HG03439 (cell line): ENCODE data around the gene MDC1.
"Not testable (repeated sequence)": the region's sequence is repeated elsewhere in the genome, so short reads cannot be mapped to it uniquely, and the experiment has no call there.

Source experiments
- ATAC-seq: cut with Tn5 transposase; IDR thresholded peaks from one replicate; pipeline ENCODE4 v1.9.1; 2021; ENCODE audit warnings: mild to moderate bottlenecking, moderate library complexity; ENCODE audit not compliant: unreplicated experiment

The MDC1 gene

GRCh38 chr6:30683183-30683979 lies 33.7 kb downstream of the MDC1 start:
- ATAC-seq: no peak

DNA sequence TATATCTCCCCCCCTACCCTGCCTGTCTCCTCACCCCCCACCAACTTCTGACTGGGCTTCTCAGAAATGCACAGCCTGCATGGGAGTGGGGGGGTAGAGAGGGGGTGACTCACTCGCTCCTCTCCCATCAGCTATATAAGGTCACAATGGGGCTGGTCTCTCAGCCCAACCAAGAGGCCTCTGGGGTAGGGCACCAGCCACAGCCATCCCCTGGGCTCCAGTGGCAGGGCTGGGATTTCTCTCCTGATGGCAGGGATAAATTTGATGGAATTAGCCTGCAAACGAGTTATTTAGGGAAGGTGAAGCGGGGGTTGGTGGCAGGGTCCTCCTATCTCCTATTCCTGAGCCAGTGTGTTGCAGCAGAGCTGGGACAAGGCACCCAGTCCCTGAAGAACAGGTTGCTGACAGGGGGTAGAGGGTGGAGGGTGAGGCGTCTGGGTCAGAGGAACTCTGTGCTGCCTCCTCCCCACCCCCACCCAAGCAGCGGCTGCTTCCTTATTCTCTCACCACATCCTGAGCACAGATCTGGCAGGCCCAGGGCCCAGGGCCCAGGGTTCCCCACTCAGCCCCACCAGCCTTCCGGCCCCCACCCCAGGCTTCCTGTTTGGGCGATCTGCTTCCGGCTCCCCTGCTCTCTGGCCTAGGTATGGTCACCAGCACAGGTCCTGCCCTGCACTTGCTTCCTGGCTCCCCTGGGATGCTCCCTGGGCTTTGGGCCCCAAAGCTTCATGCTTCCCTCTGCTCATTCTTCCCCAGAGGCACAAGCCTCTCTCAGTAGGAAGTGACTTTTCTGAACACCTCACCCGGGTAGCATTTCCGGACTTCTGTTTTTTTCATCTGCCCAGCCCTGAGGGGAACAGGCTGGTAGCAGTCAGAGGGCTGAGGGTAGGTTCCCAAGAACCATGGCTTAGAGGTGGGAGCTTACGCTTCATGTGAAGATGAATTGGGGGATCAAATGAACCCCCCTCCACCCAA lies 34.7 kb downstream of the MDC1 start:
- no peak for ATAC-seq

- no peak for ATAC-seq
Observed at GRCh38 chr6:30681766-30682142, 35.3 kb downstream of the MDC1 start.

- no peak for ATAC-seq
Observed at GRCh38 chr6:30679765-30680535, 37.1 kb downstream of the MDC1 start.

DNA sequence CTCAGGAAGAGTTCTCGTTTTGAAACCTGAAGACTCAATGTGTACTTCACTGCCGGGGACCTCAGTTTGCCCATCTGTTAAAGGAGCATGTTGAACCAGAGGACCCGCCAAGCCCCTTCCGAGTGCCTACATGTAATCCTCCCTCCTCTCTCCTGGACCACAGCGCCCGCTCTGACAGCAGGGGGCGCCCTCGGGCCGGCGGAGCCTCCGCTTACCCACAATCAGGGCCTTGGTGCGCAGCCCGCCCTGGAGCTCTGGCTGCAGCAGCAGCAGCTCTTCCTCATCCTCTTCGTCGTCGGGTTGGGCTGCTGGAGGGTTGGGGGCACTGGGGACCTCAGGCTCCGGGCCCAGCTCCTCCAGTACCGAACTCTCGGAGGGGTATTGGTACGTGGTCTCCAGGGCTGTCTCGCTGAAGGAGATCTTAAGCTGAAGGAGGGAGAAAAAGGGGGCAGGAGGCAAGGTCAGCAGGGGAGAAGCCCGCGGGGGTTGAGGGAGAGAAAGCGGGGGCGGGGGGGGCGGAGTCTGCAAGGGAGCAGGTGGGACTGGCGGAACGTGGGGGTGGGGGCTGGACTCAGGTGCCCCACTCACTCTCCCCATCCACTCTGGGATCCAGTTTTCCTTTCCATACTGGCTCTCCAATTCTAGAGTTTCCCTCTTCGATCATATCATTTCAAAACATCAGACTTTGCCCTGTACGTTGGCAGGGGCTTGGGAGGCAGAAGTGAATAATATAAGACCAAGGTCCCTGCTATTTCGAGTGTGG lies 37.9 kb downstream of the MDC1 start:
- ATAC-seq: peak; percentile 38

DNA sequence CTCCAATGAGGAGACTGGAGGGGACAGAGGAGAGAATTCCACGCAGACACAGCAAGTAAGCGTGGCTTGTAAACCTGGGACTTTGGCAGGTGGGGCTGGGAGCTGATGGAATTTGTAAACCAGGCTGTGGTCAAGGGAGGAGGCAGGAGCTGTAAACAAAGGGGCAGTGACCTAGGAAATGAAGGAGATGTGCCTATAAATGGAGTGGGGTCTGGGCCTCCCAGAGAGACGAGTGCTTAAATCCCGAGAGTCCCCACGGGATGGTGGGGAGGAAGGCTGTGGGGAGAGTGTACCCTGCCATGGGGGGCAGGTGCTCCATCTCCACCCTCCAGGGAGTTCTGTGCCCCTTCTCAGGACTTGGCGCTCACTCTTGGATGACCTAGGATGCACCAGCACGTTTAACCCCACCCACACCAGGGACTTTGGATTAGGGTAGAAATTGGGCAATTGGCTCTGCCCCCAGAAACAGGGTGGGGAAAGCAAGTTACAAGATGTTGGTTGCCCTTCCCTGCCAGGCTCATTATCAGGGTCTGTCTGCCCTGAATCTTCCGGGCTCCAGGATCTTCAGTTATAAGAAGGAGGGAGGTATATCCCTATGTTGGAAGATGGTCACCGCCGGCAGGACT lies 40.3 kb downstream of the MDC1 start:
- no peak for ATAC-seq

- ATAC-seq: peak; percentile 71
Observed at GRCh38 chr6:30672445-30673253, 44.4 kb downstream of the MDC1 start, which contains the start of gene DHX16. Gene DHX16 (minus strand): TSS chr6:30673006. CDS start chr6:30672841, 165 bp downstream.

DNA sequence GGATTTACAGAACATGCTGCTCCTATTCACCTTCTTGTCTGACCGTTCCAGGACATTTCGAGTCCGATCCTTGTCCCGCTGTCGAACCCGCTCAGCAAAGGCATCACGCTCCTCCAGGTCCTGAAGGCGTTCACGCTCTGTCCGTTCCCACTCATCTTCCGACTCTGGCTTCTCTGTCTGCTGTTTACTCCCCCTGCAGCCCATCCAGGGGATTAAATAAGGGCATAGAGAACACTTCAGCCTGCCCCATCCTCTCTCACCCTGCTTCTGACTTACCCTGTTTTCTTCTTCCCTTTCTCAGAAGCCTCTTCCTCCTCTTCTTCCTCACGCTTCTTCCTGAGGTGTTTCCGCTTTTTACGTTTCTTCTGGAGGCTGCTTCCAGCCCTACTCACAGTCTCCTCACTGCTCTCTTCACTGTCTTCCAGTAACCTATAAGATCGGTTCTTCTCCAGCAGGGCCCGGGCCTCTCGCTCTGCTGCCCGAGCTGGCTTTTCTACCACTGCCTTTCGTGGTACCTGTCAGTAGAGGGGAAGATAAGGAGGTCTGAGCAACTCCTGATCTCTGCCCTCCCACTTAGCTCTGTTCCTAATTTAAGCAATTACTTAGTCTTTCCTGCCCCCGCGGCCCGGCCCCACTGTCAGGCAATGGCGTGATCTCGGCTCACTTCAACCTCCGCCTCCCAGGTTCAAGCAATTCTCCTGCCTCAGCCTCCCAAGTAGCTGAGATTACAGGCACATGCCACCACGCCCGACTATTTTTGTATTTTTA lies 46.1 kb downstream of the MDC1 start:
- ATAC-seq: no peak

GRCh38 chr6:30666300-30666699 lies 50.8 kb downstream of the MDC1 start:
- ATAC-seq: not testable (repeated sequence)

GRCh38 chr6:30664994-30665767 lies 51.9 kb downstream of the MDC1 start:
- ATAC-seq: no peak

- ATAC-seq: not testable (repeated sequence)
Observed at GRCh38 chr6:30657922-30658321, 59.2 kb downstream of the MDC1 start.

DNA sequence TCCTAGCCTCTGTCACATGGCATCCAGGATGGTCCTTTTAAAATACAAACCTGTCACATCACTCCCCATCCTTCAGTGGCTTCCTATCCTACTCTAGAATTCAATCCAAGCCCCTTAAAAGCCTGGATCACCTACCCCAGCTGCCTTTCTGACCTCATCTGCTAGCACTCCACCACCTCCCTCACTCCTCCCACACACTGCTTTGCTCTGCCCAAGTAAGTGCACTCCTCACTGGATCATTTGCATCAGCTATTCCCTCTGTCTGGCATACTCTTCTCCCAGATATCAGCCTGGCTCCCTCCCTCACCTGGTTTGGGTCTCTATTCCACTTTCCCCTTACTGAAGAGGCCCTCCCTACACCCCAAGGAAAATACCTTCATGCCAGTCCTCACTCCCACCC lies 59.6 kb downstream of the MDC1 start:
- no peak for ATAC-seq

DNA sequence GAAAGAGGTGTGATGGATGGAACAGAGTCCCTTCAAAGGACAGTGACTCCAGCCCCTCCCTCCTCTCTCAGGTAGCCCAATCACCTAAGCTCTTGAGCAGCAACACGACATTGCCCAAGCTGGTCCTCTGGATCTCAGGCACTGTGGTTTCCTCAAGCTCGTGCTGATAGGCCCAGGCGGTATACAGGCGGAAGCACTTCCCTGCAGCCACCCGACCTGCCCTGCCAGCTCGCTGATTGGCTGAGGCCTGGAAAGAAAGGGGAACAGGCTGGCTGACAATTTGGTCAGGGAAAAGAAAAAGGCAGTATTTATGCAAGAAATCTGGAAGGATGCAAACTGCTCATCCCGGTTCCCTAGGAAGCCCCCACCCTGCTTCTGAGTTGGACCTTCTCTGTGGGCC lies 60.6 kb downstream of the MDC1 start:
- no peak for ATAC-seq

GRCh38 chr6:30655743-30656094 lies 61.4 kb downstream of the MDC1 start:
- no peak for ATAC-seq

GRCh38 chr6:30654798-30655742 lies 62.0 kb downstream of the MDC1 start:
- no peak for ATAC-seq

DNA sequence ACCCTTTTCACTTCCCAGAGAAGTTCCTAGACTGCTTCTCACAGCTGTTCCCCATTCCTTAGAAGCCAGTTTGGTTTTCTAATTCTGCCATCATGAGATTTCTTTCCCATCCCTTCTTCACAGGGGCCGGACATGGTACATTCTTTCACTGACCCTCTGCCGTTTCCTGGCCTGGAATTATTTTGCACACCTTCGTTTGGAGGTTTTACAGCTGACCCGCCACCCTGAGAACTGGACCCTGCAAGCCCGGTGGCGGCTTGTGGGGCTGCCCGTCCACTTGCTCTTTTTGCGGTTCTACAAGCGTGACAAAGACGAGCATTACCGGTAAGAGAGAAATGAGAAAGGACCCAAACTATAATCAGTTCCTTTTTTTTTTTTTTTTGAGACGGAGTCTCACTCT lies 65.9 kb downstream of the MDC1 start:
- ATAC-seq: no peak
